ENCODE data around the gene RPAIN.

RPAIN gene, protein sequence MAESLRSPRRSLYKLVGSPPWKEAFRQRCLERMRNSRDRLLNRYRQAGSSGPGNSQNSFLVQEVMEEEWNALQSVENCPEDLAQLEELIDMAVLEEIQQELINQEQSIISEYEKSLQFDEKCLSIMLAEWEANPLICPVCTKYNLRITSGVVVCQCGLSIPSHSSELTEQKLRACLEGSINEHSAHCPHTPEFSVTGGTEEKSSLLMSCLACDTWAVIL

GRCh38 chr17:5419959-5420653 lies at the start of gene RPAIN:
TSS of gene RPAIN (plus strand) at chr17:5420182. CDS start at chr17:5420211, 29 bp downstream.
- DNase-seq = no peak

DNA sequence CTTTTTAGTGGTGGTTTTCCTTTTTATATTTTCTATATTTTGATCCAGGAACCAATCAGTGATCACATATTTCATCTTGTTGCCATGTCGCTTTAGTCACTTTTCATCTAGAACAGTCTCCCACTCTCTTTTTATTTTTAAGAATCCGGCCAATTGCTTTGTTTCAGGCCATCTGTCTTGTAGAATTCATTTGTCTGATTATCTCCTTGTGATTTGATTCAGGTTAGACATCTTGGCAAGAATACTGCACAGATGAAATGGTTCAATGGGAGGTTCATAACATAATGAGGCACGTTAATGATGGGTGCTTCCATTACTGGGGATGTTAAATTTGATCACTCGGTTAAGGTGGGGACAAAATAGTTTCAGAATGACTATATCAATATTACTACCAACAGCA lies 49.6 kb upstream of the RPAIN start:
- DNase-seq = no peak

GRCh38 chr17:5373112-5373511 lies 46.9 kb upstream of the RPAIN start:
- DNase-seq = no peak

GRCh38 chr17:5378566-5379207 lies 41.3 kb upstream of the RPAIN start:
- DNase-seq = no peak

DNA sequence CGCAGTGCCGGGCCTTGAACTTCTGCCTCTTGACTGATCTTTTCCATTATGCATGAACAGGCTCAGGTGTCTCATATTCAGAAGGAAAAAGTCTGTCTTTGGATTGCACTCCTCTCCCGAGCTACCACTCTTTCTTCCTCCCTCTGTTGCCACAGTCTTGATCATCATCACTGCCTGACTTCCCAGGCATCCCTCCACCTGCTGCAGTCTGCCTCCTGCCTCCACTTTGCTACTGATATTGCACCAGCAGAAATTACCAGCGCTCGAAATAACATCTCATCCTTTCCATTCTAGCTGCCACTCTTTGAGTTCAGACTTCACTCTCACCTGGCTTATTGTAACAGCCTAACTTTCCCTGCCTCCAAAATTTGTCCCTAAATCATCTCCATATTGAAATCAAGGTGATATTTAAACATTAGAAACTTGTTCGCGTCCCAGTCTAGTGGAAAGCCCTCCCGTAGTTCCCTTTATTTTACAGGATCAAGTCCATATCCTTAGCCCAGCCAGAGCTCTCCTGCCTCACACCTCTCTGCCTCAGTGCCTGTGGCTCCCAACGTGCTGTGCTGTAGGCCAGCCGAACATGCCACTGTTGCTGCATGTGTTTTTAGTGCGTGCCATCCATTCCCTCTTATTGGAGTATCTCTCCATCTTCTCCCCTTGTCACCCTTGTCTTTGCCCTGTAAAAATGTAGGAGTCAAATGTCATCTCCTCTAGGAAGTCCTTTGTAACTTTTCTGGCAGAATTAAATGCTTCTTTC lies 40.5 kb upstream of the RPAIN start:
- no peak for DNase-seq

DNA sequence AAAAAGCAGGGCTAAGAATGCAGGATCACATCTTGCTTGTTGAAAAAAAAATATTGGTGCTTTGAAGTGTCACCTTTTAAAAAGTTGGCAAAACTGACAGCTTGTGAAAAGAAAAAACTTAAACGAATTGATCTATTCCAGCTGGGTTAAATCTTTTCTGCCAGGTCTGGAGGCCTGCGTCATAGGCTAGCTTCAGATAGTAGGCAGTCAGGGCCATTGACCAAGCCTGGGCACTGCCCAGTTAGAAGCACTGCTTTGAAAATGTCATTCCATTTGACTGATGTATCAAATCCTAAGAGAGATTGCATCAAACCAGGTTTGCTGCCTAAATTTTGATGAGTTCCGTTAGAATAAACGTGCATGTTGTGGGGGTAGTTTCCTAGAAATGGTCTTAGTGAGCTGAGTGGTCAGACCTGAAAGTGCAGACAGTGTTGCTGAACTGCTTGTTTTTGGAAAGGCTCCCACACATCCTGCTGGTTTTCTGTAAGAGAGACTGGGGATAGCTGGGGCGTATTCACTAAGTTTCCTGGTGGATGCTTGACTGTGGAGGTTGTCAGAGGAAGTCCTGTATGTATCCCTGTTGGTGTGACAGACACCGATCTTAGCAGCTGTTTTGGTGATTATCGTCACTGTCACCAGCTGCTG lies 39.4 kb upstream of the RPAIN start:
- DNase-seq = no peak

GRCh38 chr17:5381542-5381941 lies 38.4 kb upstream of the RPAIN start:
- no peak for DNase-seq

DNA sequence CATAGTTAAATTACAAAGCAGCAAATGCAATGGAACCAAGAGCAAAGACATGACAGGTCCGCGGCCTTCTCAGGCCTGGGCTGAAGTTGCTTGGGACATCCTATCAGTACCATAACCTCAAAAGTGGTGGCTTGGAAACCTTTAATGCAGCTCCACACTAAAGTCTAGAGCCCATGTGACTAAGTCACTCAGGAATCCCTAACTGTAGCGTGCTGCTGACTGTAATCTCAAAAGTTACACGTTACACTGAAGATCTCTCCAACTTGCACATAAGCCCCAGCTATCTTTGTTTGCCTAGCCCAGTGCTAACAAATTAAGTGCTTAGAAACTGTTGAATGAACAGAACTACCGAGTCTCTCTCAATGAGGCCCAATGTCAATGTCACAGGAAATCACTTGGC lies 28.3 kb upstream of the RPAIN start:
- DNase-seq = no peak

GRCh38 chr17:5396612-5397011 lies 23.4 kb upstream of the RPAIN start:
- DNase-seq = no peak

DNA sequence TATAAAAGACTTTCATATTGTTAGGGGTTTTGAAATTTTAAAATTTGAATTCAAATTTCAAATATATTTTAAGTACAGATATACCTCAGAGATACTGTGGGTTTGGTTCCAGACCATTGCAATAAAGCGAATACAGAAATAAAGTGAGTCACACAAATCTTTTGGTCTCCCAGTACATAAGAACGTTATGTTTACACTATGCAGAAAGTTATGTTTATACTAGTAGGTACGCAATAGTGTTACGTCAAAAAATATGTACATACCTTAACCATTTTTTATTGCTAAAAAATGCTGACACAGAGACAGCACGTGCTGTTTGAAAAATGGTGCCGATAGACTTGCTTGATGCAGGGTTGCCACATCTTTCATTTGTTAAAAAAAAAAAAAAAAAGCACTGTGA lies 20.2 kb upstream of the RPAIN start:
- DNase-seq = no peak

- no peak for DNase-seq
Measured at GRCh38 chr17:5405400-5405799, 14.6 kb upstream of the RPAIN start.

DNA sequence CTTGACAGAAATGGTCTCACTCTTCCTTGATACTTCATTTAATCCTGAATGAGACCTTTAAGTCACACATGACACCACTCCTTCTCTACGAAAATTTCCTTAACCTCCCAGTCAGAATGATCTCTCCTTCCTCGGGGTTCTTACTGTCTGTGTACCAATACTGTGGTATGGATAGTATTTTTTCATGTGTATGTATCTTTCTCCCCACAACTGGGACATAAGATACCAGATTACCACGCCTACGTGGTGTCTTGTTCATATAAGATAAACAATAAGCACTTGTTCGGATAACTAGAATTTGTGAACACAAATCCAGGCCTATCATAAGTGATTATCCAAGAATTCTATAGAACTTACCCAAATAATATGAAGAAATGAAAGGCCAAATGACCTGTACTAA lies 11.8 kb upstream of the RPAIN start:
- no peak for DNase-seq

DNA sequence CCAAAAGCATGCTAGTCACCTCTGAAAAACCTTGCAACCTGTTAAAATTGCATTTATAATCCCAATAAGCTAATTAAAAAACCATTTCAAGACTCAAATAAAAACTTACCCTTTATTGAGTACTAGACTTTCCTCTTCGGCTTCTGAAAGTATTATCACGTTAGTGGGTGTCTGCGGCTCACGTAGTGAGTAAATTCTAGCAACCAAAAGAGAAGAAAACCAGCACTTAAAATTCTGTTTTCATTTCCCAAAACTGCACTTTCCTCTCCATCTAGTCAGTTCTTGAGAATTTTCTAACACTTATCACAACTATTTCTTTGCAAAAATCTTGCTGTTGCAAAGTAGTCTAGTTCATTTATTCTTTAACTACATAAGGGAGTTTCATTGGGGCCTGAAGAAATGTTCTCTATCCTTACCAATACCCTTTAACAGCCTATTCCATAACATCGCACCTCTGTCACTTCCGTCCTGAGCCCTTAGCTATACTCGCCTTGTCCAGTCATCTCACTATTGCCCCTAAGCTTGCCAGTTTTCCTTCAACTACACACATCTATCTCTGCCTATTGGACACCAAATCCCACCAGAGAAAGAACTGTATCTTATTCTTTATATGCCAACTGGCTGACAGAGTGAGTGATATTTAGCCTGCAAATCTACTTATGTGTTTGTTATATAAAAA lies 9.2 kb upstream of the RPAIN start:
- DNase-seq = no peak

DNA sequence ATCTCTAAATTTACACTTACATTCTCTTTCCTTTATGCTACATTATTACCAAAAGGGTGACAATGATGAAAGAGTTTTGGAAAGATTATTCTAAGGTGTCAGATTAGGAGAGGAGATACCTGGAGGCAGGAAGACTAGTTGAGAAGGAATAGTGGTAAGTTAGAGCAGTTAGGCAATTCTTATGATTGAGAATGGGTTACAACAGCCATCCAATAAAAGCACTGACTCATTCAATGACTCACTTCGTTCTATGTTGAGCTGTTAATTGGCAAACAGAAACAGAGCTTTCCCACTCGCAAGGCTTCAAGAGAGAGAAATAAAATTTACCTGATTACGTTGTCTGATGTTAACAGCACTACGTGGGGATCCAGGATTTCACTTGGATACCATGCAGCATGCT lies 6.3 kb upstream of the RPAIN start:
- no peak for DNase-seq

DNA sequence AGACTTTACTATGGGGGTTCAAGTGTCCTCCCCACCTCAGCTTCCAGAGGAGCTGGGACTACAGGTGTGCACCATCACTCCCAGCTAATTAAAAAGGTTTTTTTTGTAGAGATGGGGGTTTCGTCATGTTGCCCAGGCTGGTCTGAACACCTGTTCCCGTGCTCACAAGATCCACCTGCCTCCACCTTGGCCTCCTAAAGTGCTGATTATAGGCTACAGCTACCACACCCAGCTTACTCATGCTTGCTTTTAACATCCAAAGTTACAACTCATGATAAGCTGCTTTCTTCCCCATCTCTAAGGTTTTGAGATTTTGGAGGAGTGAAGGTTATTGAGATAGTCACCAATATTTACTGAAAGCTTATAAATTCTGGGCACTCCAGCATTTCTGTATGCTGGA lies 3.1 kb upstream of the RPAIN start:
- no peak for DNase-seq

DNA sequence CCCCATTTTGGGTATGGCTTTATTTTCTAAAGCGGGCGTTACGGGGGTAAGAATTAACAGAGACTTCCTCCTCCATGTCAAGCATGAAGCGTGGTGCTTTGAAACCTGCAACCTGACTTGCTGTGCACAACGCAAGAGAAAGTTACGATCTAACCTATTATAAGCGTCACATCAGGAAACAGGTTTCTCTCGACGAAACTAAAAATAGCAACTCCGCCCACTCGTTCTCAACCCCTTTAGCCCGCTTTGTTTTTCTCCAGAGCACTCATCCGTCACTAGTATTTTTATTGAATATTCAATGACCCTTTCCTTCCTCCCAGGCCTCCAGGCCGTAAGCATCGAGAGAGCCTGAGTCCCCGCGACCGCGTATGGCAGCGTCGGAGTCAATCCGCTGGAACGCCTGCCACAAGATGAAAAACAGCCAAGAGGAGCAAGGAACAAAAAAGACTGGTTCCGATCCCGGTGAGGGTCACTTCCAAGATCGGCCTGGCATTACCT lies 1.1 kb upstream of the RPAIN start:
- no peak for DNase-seq

GRCh38 chr17:5419356-5419958 lies 525 bp upstream of the RPAIN start, which contains the start of gene NUP88:
TSS of gene NUP88 (minus strand) at chr17:5419662. CDS start at chr17:5419650, 12 bp downstream.
- peak; percentile 96 for DNase-seq

- no peak for DNase-seq
Measured at GRCh38 chr17:5422505-5422904, 2.5 kb downstream of the RPAIN start.

- no peak for DNase-seq
Measured at GRCh38 chr17:5424909-5425308, 4.9 kb downstream of the RPAIN start.

- no peak for DNase-seq
Measured at GRCh38 chr17:5425826-5426225, 5.8 kb downstream of the RPAIN start.

DNA sequence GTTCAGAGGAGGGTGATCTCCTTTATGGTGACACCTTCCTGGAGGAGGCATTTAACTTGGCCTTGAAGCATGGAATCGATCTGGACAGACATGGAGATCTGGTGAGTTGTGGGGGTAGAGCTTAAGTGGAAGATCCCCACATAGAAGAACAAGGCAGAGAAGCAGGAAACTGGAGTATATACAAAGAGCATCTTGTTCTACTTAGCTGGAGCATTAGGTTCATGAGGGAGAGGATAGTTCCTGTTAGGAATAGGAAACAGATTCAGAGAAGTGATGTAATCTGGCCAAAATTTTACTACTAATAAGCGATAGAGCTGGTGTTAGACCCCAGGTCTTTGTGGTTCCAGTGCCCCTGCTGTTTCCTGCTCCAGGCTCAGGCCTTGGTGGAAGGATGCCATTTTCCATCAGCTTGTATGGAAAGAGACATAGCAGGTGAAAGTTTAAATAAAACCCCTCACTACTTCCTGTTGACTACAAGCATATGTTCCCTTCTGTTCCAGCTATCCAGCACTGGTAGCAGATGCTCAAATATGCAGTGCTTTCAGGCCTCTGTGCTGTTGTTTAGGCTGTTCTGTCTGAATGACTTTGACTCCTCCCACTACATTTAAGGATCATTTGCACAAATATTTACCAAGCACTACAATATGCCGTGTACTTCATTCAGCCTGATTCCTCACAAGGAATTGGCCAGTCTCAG lies 9.4 kb downstream of the RPAIN start:
- no peak for DNase-seq

All from activated CD8-positive, alpha-beta memory T cell treated with anti-CD3 and anti-CD28 coated beads for 24 hours (primary cell).